ENCODE measurements around the gene RDH14.

The RDH14 gene

DNA sequence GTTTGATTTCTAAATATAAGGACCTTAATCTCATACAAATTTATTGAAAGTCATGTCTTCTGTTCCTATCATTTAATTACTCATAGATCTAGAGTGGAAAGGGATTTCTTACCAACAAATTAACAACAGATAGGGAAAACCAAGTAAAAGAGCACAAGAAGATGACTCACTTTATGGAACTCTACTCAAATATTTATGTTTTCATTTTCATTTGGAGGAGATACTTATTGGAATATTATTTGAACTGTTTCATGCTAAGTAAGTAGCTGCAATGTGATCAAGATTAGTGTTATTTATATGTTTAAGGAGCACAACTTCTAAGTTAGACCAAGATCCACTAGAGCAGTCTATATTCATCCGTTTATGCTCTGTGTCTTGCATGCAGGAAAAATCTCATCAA lies 27.6 kb upstream of the RDH14 start:
- H3K36me3 Mint-ChIP-seq, result peaks cover 35% of the 10 kb centered on the region
- no peak overlapping the region for H3K27ac Mint-ChIP-seq
- peaks cover 2% of the 10 kb centered on the region for H3K9me3 Mint-ChIP-seq
- H3K4me3 Mint-ChIP-seq, result no peak overlapping the region
- H3K4me1 Mint-ChIP-seq, result no peaks in the 10 kb centered on the region
- H3K27me3 Mint-ChIP-seq, result no peaks in the 10 kb centered on the region
- ATAC-seq, result no peak

- Mint-ChIP-seq H3K36me3 (peaks cover 24% of the 10 kb centered on the region), H3K4me1 (no peaks in the 10 kb centered on the region), H3K27ac (no peak overlapping the region), H3K4me3 (no peak overlapping the region), H3K9me3 (peaks cover 2% of the 10 kb centered on the region), H3K27me3 (no peaks in the 10 kb centered on the region)
- ATAC-seq, result no peak
These were observed 25.1 kb upstream of the RDH14 start for GRCh38 chr2:18585526-18585925.

DNA sequence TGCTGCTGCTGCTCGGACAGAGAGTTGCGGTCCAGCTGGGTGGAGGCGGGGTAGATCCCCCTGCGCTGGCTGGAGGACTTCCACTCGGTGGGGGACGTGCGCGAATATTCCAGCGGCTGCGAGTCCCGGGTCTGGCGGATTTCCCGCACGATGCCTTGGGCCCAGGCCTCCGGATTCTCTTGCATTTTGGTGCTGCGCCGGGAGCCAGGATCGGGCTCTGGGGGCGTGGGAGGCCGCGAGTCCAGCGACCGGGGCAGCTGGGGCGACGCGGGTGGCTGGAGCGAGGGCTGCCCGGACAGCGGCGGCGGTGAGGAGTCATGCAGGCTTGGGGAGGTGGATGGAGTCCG lies 24.1 kb upstream of the RDH14 start:
- Mint-ChIP-seq H3K4me1 (no peaks in the 10 kb centered on the region), H3K9me3 (peaks cover 2% of the 10 kb centered on the region), H3K36me3 (peaks cover 24% of the 10 kb centered on the region), H3K4me3 (no peak overlapping the region), H3K27me3 (no peaks in the 10 kb centered on the region), H3K27ac (no peak overlapping the region)
- ATAC-seq, result no peak

DNA sequence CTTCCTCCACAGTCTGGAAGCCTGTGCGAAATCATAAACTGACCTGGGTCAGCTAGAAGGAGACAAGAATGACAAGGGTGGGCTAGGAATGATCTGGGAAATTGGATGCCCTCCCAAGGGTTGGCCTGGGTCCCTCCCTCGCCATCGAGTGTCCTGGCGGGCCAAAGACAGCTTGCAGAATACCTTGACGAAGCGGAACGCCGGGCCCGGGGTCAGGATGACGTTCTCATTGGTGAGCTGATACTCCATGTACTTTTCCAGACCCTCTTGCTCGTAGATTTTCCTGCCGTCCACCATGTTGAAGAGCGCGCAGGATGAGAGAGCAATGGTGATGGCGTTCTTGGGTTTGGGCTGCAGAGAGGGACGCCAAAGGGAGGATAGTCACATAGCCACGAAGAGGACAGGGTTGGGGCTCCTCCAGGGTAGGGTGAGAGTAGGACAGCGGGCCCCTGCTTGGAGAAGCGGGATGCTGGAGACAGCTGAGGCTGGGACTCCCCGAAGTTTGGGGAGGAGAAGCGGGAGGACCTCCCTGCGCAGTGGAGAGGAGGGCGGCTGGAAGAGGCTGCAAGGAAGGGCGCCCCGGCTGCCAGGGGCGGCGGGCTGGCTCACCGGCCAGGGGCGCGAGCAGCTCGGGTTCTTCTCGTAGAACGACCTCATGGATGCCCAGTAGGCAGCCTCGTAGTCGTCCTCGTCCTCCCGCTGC lies 23.6 kb upstream of the RDH14 start:
- ATAC-seq, result no peak
- Mint-ChIP-seq H3K36me3 (peaks cover 25% of the 10 kb centered on the region), H3K27ac (no peak overlapping the region), H3K4me3 (no peak overlapping the region), H3K27me3 (no peaks in the 10 kb centered on the region), H3K4me1 (no peaks in the 10 kb centered on the region), H3K9me3 (peaks cover 7% of the 10 kb centered on the region)

DNA sequence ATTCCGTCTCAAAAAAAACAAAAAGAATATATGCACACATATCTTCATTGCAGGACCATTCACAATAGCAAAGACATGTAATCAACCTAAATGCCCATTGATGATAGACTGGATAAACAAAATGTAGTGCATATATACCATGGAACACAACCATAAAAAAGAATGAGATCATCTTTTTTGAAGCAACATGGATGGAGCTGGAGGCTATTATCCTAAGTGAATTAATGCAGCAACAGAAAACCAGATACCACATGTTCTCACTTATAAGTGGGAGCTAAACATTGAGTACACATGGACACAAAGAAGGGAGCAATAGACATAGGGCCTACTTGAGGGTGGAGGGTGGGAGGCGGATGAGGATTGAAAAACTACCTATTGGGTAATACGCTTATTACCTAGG lies 20.2 kb upstream of the RDH14 start:
- peaks cover 15% of the 10 kb centered on the region for H3K9me3 Mint-ChIP-seq

DNA sequence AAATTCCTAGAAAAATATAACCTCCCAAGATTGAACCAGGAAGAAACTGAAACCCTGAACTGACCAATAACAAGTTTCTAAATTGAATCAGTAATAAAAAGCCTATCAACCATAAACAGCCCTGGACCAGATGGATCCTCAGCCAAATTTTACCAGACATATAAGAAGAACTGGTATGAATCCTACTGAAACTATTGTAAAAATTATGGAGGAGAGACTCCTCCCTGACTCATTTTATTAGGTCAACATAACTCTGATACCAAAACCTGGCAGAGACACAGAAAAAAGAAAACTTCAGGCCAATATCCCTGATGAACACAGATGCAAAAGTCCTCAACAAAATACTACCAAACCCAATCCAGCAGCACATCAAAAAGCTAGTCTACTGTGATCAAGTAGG lies 17.6 kb upstream of the RDH14 start:
- no peak overlapping the region for H3K4me3 Mint-ChIP-seq

More for the DNA sequence above, 20.2 kb upstream of the RDH14 start:
- ATAC-seq, result no peak
- Mint-ChIP-seq H3K27me3 (no peaks in the 10 kb centered on the region), H3K4me1 (no peaks in the 10 kb centered on the region), H3K4me3 (no peak overlapping the region), H3K36me3 (peaks cover 35% of the 10 kb centered on the region), H3K27ac (no peak overlapping the region)

DNA sequence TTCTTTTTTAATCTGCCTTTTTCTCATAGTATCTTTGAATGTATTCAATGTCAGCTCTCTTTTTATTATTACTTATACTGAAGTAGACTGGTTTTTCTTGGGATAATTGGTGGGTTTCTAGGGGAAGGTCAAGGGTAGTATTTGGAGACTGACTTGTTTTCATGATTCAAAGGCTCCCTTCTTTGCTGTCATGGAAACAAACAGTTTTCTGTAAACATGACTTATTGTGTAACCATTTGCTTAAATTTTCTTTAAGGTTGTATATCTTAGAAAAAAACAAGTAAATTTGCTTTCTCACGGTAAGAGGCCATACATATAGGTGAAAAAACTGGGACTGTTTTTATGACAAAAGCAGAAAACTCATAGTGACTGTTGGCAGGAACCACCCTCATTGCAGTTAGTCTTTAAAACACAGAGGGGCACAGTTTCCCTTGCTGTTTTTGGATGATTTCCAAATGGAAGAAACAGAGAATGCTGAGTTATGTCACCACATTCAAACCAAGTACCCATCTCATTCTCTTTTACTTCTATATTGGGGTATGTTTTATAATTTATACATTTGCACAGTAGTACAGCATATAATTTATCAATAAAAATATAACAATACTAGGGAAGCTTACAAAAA lies 5.8 kb upstream of the RDH14 start:
- no peak overlapping the region for H3K27ac Mint-ChIP-seq
- peaks cover 55% of the 10 kb centered on the region for H3K36me3 Mint-ChIP-seq
- peaks cover 3% of the 10 kb centered on the region for H3K9me3 Mint-ChIP-seq
- no peaks in the 10 kb centered on the region for H3K4me1 Mint-ChIP-seq
- H3K27me3 Mint-ChIP-seq, result no peaks in the 10 kb centered on the region
- H3K4me3 Mint-ChIP-seq, result no peak overlapping the region
- no peak for ATAC-seq

More for the DNA sequence above, 17.6 kb upstream of the RDH14 start:
- ATAC-seq, result no peak
- Mint-ChIP-seq H3K4me1 (no peaks in the 10 kb centered on the region), H3K27ac (no peak overlapping the region), H3K27me3 (no peaks in the 10 kb centered on the region), H3K36me3 (peaks cover 38% of the 10 kb centered on the region), H3K9me3 (peaks cover 12% of the 10 kb centered on the region)

DNA sequence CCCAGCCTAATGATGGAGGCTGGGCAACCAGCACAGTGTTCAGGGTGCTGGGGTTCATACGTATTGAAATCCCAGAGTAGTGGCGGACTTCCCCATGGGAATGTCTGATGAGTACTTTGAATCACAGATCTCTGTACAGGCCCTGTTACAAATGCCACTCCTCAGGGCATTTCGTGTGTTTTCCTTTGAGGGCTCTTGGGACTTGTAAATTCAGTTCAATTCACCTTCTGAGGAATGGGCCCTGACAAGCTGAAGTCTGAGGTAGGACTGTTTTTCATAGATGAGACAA lies 288 bp upstream of the RDH14 start:
- Mint-ChIP-seq H3K27me3 (no peaks in the 10 kb centered on the region), H3K27ac (peak overlapping the region; percentile 80), H3K36me3 (peaks cover 24% of the 10 kb centered on the region), H3K4me3 (peak overlapping the region; percentile 83), H3K9me3 (no peaks in the 10 kb centered on the region), H3K4me1 (peaks cover 30% of the 10 kb centered on the region)
- no peak for ATAC-seq

DNA sequence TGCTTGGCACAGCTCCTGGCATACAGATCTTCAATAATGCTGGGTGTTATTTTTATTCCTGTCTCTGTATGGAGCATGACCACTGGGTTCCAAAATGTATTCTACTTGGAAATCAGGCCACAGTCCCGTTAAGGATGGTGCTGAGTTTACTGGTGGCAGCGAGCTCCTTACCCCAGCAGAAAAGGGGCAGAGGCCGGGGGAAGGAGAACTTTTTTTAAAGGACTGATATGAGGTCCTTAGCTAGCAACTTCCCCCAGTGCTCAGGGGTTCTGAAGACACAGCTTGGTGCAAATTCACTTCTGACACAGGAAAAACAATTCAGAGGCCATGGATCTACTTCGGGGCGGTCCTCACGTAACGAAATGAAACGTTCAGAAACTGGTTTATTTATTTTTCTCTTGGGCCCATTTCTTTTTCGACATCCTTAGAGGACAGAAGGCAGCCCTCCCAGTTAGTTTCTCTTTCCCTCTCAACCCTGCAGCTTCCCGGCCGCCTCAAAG lies 872 bp downstream of the RDH14 start:
- H3K9me3 Mint-ChIP-seq, result no peaks in the 10 kb centered on the region
- peaks cover 38% of the 10 kb centered on the region for H3K4me1 Mint-ChIP-seq
- H3K4me3 Mint-ChIP-seq, result peak overlapping the region; percentile 83
- H3K27me3 Mint-ChIP-seq, result no peaks in the 10 kb centered on the region
- peaks cover 23% of the 10 kb centered on the region for H3K36me3 Mint-ChIP-seq
- ATAC-seq, result no peak
- H3K27ac Mint-ChIP-seq, result peak overlapping the region; percentile 80

- H3K27ac Mint-ChIP-seq, result no peak overlapping the region
- peaks cover 45% of the 10 kb centered on the region for H3K4me1 Mint-ChIP-seq
- no peaks in the 10 kb centered on the region for H3K27me3 Mint-ChIP-seq
- H3K4me3 Mint-ChIP-seq, result no peak overlapping the region
- ATAC-seq, result no peak
- no peaks in the 10 kb centered on the region for H3K9me3 Mint-ChIP-seq
- H3K36me3 Mint-ChIP-seq, result peaks cover 21% of the 10 kb centered on the region
These were observed 2.0 kb downstream of the RDH14 start for GRCh38 chr2:18558458-18558857.

- peaks cover 20% of the 10 kb centered on the region for H3K36me3 Mint-ChIP-seq
- no peak overlapping the region for H3K4me3 Mint-ChIP-seq
- ATAC-seq, result no peak
- H3K9me3 Mint-ChIP-seq, result no peaks in the 10 kb centered on the region
- H3K27me3 Mint-ChIP-seq, result no peaks in the 10 kb centered on the region
- no peak overlapping the region for H3K27ac Mint-ChIP-seq
- H3K4me1 Mint-ChIP-seq, result peaks cover 55% of the 10 kb centered on the region
These were observed 3.3 kb downstream of the RDH14 start for GRCh38 chr2:18557121-18557520.

DNA sequence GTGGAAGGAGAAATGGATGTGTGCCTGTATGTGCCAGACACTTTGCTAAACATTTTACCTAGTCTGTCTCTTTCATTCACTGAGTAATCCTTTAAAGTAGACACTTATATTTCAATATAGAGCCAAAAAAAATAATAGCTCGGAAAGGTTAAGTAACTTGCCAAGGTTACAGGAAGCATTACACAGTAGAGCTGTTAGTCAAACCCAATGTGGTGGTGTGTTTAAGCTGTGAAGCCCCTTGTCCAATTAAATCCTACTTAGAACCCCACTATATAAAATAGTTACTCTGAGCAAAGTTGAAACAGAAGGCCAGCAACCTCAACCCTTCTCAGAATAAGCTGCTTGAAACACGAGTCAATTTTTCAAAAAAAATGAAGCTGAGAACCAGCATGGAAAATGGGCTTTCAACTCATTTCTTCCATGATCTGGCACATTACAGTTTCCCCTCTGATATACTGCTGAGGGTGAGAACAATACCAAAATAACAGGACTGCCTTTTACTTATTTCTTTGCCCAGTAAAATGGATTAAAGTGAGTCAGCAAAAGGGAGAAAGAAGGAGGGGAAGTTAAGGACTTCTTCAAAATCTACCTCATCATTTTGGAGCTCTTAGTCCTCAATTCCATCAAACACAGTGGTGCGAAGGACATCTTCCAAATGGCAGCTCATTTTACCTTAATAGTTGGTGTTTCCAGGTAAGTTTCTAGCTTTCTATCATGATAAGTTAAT lies 7.9 kb downstream of the RDH14 start:
- Mint-ChIP-seq H3K27ac (no peak overlapping the region), H3K9me3 (no peaks in the 10 kb centered on the region), H3K27me3 (no peaks in the 10 kb centered on the region), H3K4me1 (peaks cover 54% of the 10 kb centered on the region), H3K36me3 (peaks cover 31% of the 10 kb centered on the region), H3K4me3 (no peak overlapping the region)
- ATAC-seq, result no peak

- no peaks in the 10 kb centered on the region for H3K27me3 Mint-ChIP-seq
- no peak overlapping the region for H3K27ac Mint-ChIP-seq
- H3K9me3 Mint-ChIP-seq, result no peaks in the 10 kb centered on the region
- peaks cover 59% of the 10 kb centered on the region for H3K4me1 Mint-ChIP-seq
- H3K36me3 Mint-ChIP-seq, result peaks cover 31% of the 10 kb centered on the region
- ATAC-seq, result no peak
- H3K4me3 Mint-ChIP-seq, result no peak overlapping the region
These were observed 8.8 kb downstream of the RDH14 start for GRCh38 chr2:18551623-18552022.

- Mint-ChIP-seq H3K9me3 (no peaks in the 10 kb centered on the region), H3K36me3 (peaks cover 31% of the 10 kb centered on the region), H3K4me3 (no peak overlapping the region), H3K27me3 (no peaks in the 10 kb centered on the region), H3K27ac (no peak overlapping the region), H3K4me1 (peaks cover 59% of the 10 kb centered on the region)
- no peak for ATAC-seq
These were observed 9.3 kb downstream of the RDH14 start for GRCh38 chr2:18551169-18551568.

- Mint-ChIP-seq H3K4me3 (no peak overlapping the region), H3K4me1 (peaks cover 63% of the 10 kb centered on the region), H3K9me3 (no peaks in the 10 kb centered on the region), H3K27ac (no peak overlapping the region), H3K27me3 (no peaks in the 10 kb centered on the region), H3K36me3 (peaks cover 28% of the 10 kb centered on the region)
- no peak for ATAC-seq
These were observed 10.0 kb downstream of the RDH14 start for GRCh38 chr2:18550433-18550832.

GRCh38 chr2:18549083-18549482 lies 11.4 kb downstream of the RDH14 start:
- Mint-ChIP-seq H3K27me3 (no peaks in the 10 kb centered on the region), H3K27ac (no peak overlapping the region), H3K9me3 (no peaks in the 10 kb centered on the region), H3K4me3 (no peak overlapping the region), H3K4me1 (peaks cover 53% of the 10 kb centered on the region), H3K36me3 (peaks cover 16% of the 10 kb centered on the region)
- no peak for ATAC-seq
